HL-60/S4 (cell line): ENCODE data around the gene CFAP141.

ENCODE experiments used
- in situ Hi-C: fragments of 300-500 bp; cut with MboI; formaldehyde crosslinking; loops from 2 replicates; pipeline ENCODE4 v1.14.3; 2022; ENCODE audit warnings: low sequenced_read_pairs

The CFAP141 gene

DNA sequence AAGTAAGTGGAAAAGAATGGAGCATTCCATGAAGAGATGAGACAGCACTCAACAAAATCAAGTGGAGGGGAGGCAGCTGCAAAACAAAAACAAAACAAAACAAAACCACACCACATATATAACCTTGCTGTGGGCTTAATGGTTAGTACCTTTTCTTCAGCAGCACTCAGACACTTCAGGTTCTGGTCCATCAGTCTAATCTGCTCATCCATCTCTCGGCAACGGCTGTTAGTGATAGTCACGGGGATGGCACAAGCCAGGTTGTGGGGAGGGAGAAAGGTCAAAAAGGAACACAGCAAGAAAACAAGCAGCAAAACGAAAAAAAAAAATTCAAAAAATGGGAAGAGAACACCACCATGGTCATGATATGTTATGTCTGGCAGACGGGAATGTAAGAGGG is 34.3 kb downstream of the CFAP141 start:
- in situ Hi-C loops: no loop called here

DNA sequence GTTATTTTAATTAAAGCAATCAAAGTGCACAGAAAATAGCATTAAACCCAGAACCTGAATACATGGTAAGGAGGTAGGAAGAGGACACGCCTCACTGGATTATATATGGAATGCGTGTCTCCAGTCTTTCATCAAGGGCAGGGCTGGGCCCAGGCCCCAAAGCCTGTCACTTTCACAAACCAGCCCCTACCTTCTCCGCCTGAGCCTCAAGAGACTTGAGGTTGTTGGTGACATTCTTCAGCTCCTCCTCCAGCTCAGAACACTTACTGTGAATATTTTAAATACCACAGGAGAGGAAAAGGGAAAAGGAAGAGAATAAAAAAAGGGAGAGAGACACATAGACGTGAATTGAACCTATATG is 34.9 kb downstream of the CFAP141 start:
- in situ Hi-C loops: no loop called here

DNA sequence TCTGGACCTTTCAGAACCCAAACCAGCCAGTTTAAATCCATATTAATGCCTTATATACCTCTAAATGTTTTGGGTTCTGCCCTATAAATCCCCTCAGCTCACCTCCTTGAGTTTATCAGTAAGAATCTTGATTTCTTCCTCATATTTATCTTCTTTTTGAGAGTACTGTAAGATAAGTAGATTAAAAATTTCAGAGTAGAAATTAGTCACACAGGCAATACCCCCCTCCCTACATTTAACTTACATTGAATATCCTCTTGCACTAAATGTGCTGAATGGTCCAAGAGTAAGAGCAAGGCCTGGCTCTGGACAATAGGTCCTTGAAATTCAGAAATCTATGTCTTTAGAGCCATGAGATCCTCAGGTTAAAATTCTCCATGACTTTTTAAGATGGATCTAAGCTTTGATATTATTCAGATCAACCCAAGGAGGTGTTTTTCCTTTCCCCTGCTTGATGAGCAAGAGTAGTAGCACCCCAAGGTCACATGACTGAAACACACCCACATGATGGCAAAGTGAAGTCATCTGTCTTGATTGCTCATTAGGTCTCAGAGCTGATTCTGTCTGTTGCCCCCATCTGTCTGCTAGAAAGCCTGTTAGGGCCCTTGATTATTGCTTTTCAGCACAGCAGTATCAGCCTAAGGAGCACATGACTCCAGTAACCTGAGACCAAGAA is 35.4 kb downstream of the CFAP141 start:
- in situ Hi-C loops: no loop called here

DNA sequence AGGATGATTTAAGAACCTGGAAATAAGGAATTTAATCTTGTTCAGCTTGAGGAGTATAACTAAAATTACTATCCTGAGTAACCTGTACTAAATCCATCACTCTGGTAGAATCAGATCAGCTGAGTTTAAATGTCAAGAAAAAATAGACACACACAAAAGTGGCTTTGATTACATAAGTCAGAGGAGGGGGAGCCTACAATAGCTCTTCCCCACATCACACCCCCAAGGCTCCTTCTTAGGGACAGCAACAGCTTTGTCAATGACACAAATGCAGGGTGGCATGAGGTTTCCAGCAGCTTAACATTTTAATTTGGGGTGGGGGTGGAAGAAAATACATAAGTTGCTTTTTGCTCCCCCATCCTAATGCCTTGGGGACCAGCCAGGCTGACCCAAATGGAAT is 38.7 kb downstream of the CFAP141 start:
- in situ Hi-C loops: no loop called here

DNA sequence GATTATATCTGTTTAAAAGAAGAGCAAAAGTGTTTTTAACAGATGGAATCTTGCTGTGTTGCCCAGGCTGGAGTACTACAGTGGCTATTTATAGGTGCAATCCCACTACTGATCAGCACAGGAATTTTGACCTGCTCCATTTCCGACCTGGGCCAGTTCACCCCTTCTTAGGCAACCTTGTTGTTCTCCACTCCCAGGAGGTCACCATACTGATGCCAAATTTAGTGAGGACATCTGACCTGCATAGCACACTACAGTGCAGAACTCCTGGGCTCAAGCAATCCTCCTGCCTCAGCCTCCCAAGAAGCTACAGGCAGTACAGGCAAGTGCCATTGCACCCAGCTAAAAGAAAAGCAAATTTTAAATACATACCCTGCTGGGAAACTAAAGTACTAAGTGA is 39.9 kb downstream of the CFAP141 start:
- in situ Hi-C loops: no loop called here

DNA sequence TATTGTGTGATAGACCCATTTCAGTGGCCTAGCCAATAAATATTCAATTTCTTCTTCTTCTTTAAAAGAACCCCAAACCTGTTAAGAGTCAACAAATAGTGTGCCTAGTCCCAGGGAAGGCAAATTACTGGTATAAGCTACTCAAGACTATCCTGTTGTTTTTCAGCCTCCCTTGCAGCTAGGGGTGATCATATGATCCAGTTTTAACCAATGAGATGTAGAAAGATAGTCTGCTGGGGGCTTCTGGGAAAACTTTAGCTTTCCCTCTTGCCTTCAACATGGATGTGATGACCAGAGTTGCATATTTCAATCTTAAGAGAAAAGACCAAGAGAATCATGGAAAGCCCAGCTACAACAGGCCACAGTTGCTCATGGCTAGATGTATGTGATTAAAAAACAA is 46.6 kb downstream of the CFAP141 start:
- in situ Hi-C loops: no loop called here

DNA sequence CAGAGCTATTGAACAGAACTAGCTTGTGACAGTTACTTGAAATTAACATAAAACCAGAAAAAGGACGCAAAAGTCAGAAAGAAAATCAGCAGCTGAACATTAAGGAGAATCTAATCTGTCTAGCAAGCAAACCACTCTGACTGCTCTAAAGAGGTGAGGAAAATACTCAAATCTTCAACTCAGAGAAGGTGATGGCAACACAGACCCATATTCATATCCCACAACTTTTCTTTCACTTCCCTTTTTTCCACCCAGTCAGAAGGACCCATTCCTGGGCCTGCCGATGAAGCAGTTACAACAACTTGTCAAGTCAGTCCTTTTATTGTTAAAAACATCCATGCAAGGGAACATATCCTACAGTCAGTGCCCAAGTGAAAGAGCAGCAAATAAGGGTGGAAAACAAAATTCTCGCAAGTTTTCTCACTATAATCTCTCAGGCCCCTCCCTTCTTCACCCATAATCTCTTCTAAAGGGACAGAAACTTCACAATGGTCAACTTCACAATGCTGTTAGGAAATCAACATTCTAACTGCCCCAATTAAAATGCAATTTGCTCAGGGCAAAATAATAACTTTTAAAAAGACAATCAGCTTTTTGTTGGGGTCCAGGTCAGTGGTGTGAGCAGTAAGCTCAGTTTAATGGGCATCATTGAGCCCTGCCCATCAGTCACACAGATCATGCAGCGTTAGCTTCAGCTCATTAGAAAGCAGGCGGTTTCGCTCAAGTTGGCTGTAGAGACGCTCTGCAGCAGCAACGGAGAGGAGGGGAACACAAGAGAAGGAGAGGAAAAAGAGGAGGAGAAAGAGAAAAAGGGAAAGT is 47.6 kb downstream of the CFAP141 start:
- in situ Hi-C loops: no loop called here

DNA sequence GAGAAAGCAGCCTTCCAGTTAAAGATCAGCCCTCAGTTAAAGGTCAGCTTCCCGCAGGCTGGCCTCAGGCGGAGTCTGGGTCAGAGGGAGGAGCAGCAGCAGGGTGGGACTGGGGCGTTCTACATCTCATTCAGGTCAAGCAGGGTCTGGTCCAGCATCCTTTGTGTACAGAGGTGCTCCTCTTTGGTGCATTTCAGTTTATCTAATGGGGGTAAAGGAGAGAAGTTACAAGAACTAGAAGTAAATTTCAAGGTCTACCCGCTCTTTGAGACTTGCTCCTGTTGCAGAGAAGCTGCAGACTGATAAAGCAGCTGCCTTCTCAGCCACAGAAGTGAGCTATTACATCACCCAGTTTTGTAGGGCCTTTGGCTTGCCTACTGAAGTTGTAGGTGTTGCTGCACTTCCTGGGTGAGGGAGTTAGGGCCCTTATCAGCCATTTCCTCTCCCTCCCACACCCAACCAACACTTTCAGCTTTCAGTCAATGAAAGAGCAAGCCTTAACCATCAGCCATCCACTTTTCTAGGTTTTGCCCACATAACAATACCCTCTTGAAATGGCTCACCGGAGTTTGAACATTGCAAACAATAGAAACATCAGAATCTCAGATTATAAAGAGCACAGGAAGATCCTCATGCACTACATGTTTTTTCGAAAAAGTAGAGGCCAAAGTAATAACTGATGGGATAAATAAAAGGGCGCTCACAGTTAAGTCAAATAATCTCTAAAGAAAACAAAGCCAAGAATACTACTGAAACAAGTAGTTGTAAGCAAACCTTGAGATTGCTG is 48.4 kb downstream of the CFAP141 start:
- in situ Hi-C loops: no loop called here

DNA sequence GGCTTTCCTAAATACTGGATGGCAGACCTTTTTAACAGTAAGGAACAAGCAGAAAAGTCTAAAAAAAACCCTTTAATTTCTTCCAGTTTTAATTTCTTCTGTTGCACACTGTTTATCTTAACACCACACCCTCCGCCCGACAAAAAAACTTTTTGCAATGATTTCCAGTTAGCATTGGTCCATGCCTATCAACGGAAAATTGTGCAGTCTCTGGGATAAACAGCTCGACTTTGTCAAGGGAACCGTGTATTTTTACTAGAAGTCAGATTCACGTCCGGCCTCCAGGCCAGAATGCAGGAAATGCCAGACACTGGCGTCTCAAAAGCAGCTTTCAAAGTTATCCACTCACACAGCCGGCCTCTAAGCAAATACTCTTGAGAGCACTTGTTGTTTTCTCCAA is 50.9 kb downstream of the CFAP141 start:
- in situ Hi-C loops: no loop called here

DNA sequence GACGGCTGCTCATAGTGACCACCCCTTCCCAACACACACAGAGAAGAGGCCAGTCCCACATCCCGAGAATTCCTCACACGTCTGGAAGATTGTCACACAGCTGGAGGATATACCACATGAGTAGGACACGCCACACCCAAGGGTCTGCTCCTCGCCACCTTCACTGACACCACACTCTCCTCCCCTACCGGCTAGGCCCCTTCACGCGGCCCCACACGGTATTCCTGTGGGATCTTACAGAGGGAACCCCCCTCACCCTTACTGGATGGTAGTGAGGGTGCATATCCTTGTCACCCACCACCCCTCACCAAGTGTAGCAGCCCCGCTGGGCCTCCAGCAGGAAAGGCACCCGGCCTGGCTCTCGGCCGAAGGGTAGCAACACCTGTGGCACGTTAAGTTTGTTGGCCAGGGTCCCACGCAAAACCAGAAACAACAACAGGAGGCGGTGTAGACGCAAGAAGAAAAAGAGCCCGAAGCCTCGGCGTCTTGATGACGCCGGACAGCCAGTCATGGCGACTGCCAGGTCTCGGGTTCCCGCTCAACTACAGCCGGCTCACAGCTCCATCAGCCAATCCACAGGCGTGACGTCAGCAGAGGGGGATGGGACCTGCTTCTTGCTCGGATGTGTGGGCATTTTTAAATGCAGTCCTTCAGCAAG is 51.5 kb downstream of the CFAP141 start, which contains the start of gene NUP210L:
Gene NUP210L (minus strand): TSS at position 540 of the 658 bp plus-strand sequence.
- in situ Hi-C loops: no loop called here

DNA sequence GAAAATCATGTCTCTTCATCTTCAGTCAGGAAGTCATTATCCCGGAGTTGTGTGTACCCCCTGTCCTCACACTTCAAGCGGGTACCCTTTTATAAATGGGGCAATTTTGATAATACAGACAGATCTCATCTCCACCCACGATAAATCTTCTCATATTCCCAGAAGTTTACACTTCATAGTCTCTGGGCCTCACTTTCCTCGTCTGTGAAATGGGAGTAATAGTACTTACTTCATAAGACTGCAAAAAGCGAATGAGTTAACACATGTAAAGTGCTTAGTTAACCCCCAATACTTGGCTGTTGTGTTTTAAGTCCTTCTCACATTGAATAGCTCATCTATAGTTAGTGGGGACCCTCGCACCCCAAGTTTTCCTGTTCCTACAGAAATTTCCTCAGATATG is 52.1 kb downstream of the CFAP141 start:
- in situ Hi-C loops: no loop called here

DNA sequence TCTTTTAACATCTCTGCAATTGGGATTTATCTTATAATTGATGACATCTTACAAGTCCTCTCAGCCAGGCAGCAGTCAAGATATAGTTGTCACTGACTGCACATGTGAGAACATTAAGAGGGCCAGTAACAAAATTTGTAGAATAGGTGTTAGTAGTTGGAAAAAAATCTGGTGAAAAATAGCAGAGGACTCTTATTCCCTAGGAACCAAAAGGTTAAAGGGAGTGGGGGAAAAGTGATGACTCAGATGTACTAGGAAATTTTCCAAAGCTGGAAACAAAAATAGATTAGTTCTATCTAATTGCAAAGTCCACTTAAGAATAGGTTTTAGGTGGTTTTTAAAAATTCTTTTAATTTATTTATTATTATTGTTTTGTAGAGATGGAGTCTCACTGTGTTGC is 54.8 kb downstream of the CFAP141 start:
- in situ Hi-C loops: no loop called here
